Neural progenitor cell (in vitro differentiated cells): Measurements from ENCODE around the gene GPX3. TPM values are rescaled to one million over a fixed set of nuclear protein-coding genes. Genes with fewer than 3 reads are reported as not detected.

Source experiments
- DNase-seq: peaks from one replicate; pipeline ENCODE4 v3.0.0-alpha.2; 2016; ENCODE audit warnings: low spot score
- H2AFZ ChIP-seq: fragments of 200-600 bp; sonication (generic); replicated peaks from 2 replicates; pipeline ENCODE4 v1.6.1; 2016; ENCODE audit warnings: antibody characterized with exemption
- H3F3A ChIP-seq: fragments of 200-600 bp; sonication (generic); 2 replicates; pipeline ENCODE4 v1.6.1; 2016; ENCODE audit warnings: antibody characterized with exemption, low read depth
- H3K27ac ChIP-seq: fragments of 200-600 bp; sonication (generic); 2 replicates; pipeline ENCODE4 v1.5.1; 2016; ENCODE audit warnings: mild to moderate bottlenecking
- H3K27me3 ChIP-seq: fragments of 200-600 bp; sonication (generic); 2 replicates; pipeline ENCODE4 v1.6.1; 2016; ENCODE audit warnings: mild to moderate bottlenecking, moderate library complexity
- H3K36me3 ChIP-seq: fragments of 200-600 bp; sonication (generic); 2 replicates; pipeline ENCODE4 v1.5.1; 2016
- H3K4me1 ChIP-seq: fragments of 200-600 bp; sonication (generic); 2 replicates; pipeline ENCODE4 v1.6.1; 2016; ENCODE audit warnings: mixed run types
- H3K4me2 ChIP-seq: fragments of 200-600 bp; sonication (generic); 2 replicates; pipeline ENCODE4 v1.6.1; 2016
- H3K4me3 ChIP-seq: fragments of 200-600 bp; sonication (generic); 2 replicates; pipeline ENCODE4 v1.5.1; 2016
- H3K79me2 ChIP-seq: fragments of 200-600 bp; sonication (generic); 2 replicates; pipeline ENCODE4 v1.6.1; 2016; ENCODE audit warnings: low read depth
- H3K9ac ChIP-seq: fragments of 200-600 bp; sonication (generic); 2 replicates; pipeline ENCODE4 v1.6.1; 2016
- H3K9me3 ChIP-seq: fragments of 200-600 bp; sonication (generic); 2 replicates; pipeline ENCODE4 v1.5.1; 2016; ENCODE audit warnings: low read depth
- H4K20me1 ChIP-seq: fragments of 200-600 bp; sonication (generic); 2 replicates; pipeline ENCODE4 v1.6.1; 2016; ENCODE audit warnings: low read depth
- H3K27ac Mint-ChIP-seq: 3 replicates; pipeline ENCODE4 v1.8.0; 2021; ENCODE audit warnings: mixed read lengths
- H3K27me3 Mint-ChIP-seq: 2 replicates; pipeline ENCODE4 v1.8.0; 2022; ENCODE audit warnings: low read depth, mild to moderate bottlenecking, inconsistent platforms, moderate library complexity, mixed read lengths; ENCODE audit not compliant: insufficient read depth
- H3K36me3 Mint-ChIP-seq: 3 replicates; pipeline ENCODE4 v1.8.0; 2021; ENCODE audit warnings: mixed read lengths
- H3K4me1 Mint-ChIP-seq: 3 replicates; pipeline ENCODE4 v1.8.0; 2021; ENCODE audit warnings: mixed read lengths
- H3K4me3 Mint-ChIP-seq: 3 replicates; pipeline ENCODE4 v1.8.0; 2021; ENCODE audit warnings: mild to moderate bottlenecking, moderate library complexity, mixed read lengths
- H3K9me3 Mint-ChIP-seq: 3 replicates; pipeline ENCODE4 v1.8.0; 2020; ENCODE audit warnings: mixed read lengths
- EZH2 ChIP-seq: fragments of 200-600 bp; sonication (generic); IDR thresholded peaks from 2 replicates; pipeline ENCODE4 v1.6.1; 2017; ENCODE audit warnings: antibody characterized with exemption, mild to moderate bottlenecking, moderate library complexity
- EZH2phosphoT487 ChIP-seq: fragments of 200-600 bp; sonication (generic); IDR thresholded peaks from 2 replicates; pipeline ENCODE4 v1.6.1; 2017; ENCODE audit warnings: antibody characterized with exemption
- total RNA-seq: library from RNA; depleted of rRNA; stranded (reverse); fragments of >200 nt; gene quantifications from 2 replicates; pipeline ENCODE4 v1.2.3, GENCODE V29; 2015; ENCODE audit warnings: low replicate concordance
- TF ChIP-seq, protein P1 (sequence below): fragments of 200-600 bp; sonication (generic); IDR thresholded peaks from 2 replicates; pipeline ENCODE4 v1.5.1; 2017; ENCODE audit warnings: antibody characterized with exemption, mild to moderate bottlenecking

GPX3 gene
- total RNA-seq, 1 donor from 2014 or later: 17.9 TPM

DNA sequence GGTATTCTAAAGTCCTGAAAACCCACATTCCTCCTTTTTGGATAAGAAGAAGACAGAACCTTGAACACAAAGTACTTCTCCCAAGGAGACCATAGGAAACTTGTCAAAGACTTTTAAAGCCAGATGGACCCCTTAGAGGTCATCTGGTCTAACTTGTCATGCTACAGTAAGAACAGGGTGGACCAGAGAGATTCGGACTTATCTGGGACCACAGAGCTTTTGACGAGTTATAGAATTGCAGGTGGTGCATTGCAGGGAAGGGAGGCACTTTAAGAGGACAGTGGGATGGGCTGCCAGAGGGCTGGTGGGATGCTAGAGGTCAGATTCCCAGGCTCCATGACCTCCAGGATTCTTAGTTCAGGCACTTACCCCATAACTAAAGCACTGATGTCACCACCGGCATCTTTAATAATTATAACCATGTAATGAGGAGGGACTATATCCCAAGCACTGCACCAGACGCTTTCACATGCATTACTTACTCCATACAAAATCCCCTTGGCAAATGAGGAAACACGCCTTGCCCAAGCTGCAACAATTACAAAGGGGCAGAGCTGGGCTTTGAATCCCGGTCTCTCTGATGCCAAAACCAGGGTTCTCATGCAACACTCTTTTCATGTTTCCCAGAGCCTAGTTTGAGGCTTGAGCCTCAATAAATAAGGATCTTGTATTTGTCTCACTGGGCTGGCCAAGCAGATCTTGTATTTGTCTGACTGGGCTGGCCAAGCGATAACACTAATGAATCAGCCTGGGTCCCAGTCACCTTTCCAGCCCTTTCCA, 12.8 kb upstream of the GPX3 start:
- H3K9me3 ChIP-seq: no peaks in the 10 kb centered on the region
- no peaks in the 10 kb centered on the region for H4K20me1 ChIP-seq
- H3F3A ChIP-seq: no peaks in the 10 kb centered on the region
- H3K4me2 ChIP-seq: no peak overlapping the region
- peaks cover 15% of the 10 kb centered on the region for H3K4me1 ChIP-seq
- no peaks in the 10 kb centered on the region for H3K36me3 Mint-ChIP-seq
- H3K27ac ChIP-seq: no peak overlapping the region
- H3K4me3 Mint-ChIP-seq: no peak overlapping the region
- peaks cover under 1% of the 10 kb centered on the region for H3K9me3 Mint-ChIP-seq
- peaks cover 6% of the 10 kb centered on the region for H3K27me3 Mint-ChIP-seq
- H3K27me3 ChIP-seq: no peaks in the 10 kb centered on the region
- no peaks in the 10 kb centered on the region for H3K36me3 ChIP-seq
- no peak overlapping the region for H3K9ac ChIP-seq
- no peak overlapping the region for H2AFZ ChIP-seq
- H3K4me3 ChIP-seq: no peak overlapping the region
- no peaks in the 10 kb centered on the region for H3K79me2 ChIP-seq
- TF ChIP-seq EZH2phosphoT487 (no peak), EZH2 (no peak)
- TF ChIP-seq, protein P1, sequence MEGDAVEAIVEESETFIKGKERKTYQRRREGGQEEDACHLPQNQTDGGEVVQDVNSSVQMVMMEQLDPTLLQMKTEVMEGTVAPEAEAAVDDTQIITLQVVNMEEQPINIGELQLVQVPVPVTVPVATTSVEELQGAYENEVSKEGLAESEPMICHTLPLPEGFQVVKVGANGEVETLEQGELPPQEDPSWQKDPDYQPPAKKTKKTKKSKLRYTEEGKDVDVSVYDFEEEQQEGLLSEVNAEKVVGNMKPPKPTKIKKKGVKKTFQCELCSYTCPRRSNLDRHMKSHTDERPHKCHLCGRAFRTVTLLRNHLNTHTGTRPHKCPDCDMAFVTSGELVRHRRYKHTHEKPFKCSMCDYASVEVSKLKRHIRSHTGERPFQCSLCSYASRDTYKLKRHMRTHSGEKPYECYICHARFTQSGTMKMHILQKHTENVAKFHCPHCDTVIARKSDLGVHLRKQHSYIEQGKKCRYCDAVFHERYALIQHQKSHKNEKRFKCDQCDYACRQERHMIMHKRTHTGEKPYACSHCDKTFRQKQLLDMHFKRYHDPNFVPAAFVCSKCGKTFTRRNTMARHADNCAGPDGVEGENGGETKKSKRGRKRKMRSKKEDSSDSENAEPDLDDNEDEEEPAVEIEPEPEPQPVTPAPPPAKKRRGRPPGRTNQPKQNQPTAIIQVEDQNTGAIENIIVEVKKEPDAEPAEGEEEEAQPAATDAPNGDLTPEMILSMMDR: no peak
- no peak overlapping the region for H3K27ac Mint-ChIP-seq
- H3K4me1 Mint-ChIP-seq: peaks cover 15% of the 10 kb centered on the region
- DNase-seq: no peak

DNA sequence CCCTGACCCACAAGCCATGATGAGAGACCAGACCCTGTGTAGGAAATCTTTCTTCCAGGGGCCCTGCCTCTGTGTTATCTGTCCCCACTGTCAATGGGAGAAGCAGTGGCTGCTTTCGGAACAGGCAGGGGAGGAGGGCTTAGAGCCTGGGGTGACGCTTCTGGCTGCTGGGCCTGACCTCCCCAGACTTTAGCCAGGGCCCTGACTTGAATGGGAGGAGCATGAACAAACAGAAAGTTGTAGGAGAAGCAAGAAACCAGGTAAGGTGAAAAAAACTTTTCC, 12.2 kb upstream of the GPX3 start:
- peaks cover 14% of the 10 kb centered on the region for H3K4me1 Mint-ChIP-seq
- no peak overlapping the region for H3K27ac Mint-ChIP-seq
- H3K4me1 ChIP-seq: peaks cover 14% of the 10 kb centered on the region
- no peaks in the 10 kb centered on the region for H3K9me3 ChIP-seq
- H4K20me1 ChIP-seq: no peaks in the 10 kb centered on the region
- DNase-seq: no peak
- no peak overlapping the region for H3K9ac ChIP-seq
- H3K4me2 ChIP-seq: no peak overlapping the region
- no peaks in the 10 kb centered on the region for H3K79me2 ChIP-seq
- H3K27me3 ChIP-seq: no peaks in the 10 kb centered on the region
- no peaks in the 10 kb centered on the region for H3K36me3 ChIP-seq
- no peak for TF ChIP-seq EZH2phosphoT487
- TF ChIP-seq EZH2: no peak
- H3K4me3 ChIP-seq: no peak overlapping the region
- no peaks in the 10 kb centered on the region for H3K36me3 Mint-ChIP-seq
- H3K4me3 Mint-ChIP-seq: no peak overlapping the region
- H3K27me3 Mint-ChIP-seq: peaks cover 6% of the 10 kb centered on the region
- no peaks in the 10 kb centered on the region for H3F3A ChIP-seq
- no peak overlapping the region for H2AFZ ChIP-seq
- H3K27ac ChIP-seq: no peak overlapping the region
- peaks cover 2% of the 10 kb centered on the region for H3K9me3 Mint-ChIP-seq

DNA sequence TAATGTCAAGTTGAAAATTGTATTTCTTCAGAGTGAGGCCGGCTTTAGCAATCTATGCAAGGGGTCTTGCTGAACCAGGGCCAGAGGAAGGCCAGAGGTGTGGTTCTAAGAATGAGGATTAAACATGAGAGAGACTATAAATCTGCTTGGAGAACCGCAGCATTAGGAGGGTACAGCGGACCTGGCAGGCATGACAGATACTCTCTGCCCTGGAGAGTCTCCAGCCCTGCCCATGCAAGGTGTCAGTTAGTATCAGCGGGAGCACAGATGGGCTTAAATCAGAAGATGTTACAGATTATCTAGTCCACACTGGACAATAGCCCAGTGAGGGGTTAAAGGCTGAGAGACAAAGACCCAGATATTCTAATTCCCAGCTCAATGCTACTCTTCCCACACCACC, 11.5 kb upstream of the GPX3 start:
- no peaks in the 10 kb centered on the region for H3K27me3 ChIP-seq
- Mint-ChIP-seq H3K27me3 (peaks cover 6% of the 10 kb centered on the region), H3K9me3 (peaks cover 2% of the 10 kb centered on the region), H3K27ac (peak overlapping the region; percentile 13), H3K4me3 (no peak overlapping the region), H3K4me1 (peaks cover 8% of the 10 kb centered on the region), H3K36me3 (no peaks in the 10 kb centered on the region)
- H3K27ac ChIP-seq: no peak overlapping the region
- H4K20me1 ChIP-seq: no peaks in the 10 kb centered on the region
- H3F3A ChIP-seq: no peaks in the 10 kb centered on the region
- H3K4me2 ChIP-seq: no peak overlapping the region
- H3K79me2 ChIP-seq: no peaks in the 10 kb centered on the region
- peaks cover 11% of the 10 kb centered on the region for H3K4me1 ChIP-seq
- H3K4me3 ChIP-seq: no peak overlapping the region
- H3K36me3 ChIP-seq: no peaks in the 10 kb centered on the region
- TF ChIP-seq EZH2phosphoT487 (no peak), EZH2 (no peak)
- TF ChIP-seq, protein P1: no peak
- no peaks in the 10 kb centered on the region for H3K9me3 ChIP-seq
- no peak for DNase-seq
- H3K9ac ChIP-seq: no peak overlapping the region
- H2AFZ ChIP-seq: no peak overlapping the region

DNA sequence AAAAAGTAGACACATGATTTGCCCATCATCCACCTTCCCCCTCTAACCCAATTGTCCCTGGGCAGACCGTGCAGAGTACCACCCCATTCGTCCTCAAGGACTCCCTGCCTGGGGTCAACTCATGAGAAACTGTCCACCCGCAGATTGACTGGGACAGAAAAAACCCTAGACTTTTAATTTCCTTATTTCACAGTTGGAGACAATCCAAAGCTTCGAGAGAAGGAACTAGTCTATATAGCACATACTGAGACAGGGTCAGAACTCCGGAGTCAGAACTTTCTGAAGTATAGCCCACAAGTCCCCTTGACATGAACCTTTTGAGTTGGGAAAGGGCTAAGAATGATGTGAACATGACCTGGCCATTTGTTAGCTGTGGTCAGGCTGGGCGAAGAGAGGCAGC, 7.5 kb upstream of the GPX3 start:
- H3F3A ChIP-seq: no peaks in the 10 kb centered on the region
- TF ChIP-seq, protein P1: no peak
- TF ChIP-seq EZH2phosphoT487 (no peak), EZH2 (no peak)
- Mint-ChIP-seq H3K27ac (no peak overlapping the region), H3K4me1 (no peaks in the 10 kb centered on the region), H3K36me3 (no peaks in the 10 kb centered on the region), H3K27me3 (peaks cover 6% of the 10 kb centered on the region), H3K4me3 (no peak overlapping the region), H3K9me3 (peaks cover 2% of the 10 kb centered on the region)
- no peak overlapping the region for H3K27ac ChIP-seq
- no peak overlapping the region for H3K9ac ChIP-seq
- no peak overlapping the region for H3K4me3 ChIP-seq
- H3K4me1 ChIP-seq: peaks cover 13% of the 10 kb centered on the region
- no peaks in the 10 kb centered on the region for H4K20me1 ChIP-seq
- H3K79me2 ChIP-seq: no peaks in the 10 kb centered on the region
- no peak for DNase-seq
- no peaks in the 10 kb centered on the region for H3K36me3 ChIP-seq
- no peaks in the 10 kb centered on the region for H3K9me3 ChIP-seq
- H3K27me3 ChIP-seq: peaks cover 6% of the 10 kb centered on the region
- H3K4me2 ChIP-seq: no peak overlapping the region
- no peak overlapping the region for H2AFZ ChIP-seq
